Activated CD4-positive, alpha-beta T cell treated with anti-CD3 and anti-CD28 coated beads, Interleukin-2, Interleukin-6, amounts not matched to agents 100 ng/mL and 50 ng/mL, durations not matched to agents 16 hours and 8 hours (primary cell): Measurements from ENCODE around the gene VPS50.
"Not testable (repeated sequence)": the region's sequence is repeated elsewhere in the genome, so short reads cannot be mapped to it uniquely, and the experiment has no call there.

ENCODE experiments used
- DNase-seq: peaks from one replicate; pipeline ENCODE4 v3.0.0-alpha.2; 2020

Gene VPS50

GRCh38 chr7:93332172-93332571 is 100.0 kb downstream of the VPS50 start:
- DNase-seq, result no peak

DNA sequence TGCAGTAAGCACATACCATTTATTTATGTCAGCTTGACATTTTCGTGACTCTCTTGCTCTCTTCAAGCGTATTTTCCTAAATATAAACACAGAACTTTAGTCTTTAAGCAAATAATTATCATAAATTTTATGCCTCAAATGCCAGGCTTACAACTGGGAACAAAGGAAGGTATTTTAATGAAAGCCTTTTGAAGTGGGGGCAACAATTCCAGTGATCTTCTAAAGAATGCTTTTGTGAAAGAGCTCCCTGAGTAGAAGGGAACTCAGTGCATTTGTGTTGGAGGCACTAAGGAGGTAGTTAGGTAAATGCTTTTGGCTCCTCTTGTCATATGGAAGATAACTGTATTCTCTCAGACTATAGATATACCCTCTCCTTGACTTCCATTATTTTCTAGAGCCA is 104.9 kb downstream of the VPS50 start:
- no peak for DNase-seq

DNA sequence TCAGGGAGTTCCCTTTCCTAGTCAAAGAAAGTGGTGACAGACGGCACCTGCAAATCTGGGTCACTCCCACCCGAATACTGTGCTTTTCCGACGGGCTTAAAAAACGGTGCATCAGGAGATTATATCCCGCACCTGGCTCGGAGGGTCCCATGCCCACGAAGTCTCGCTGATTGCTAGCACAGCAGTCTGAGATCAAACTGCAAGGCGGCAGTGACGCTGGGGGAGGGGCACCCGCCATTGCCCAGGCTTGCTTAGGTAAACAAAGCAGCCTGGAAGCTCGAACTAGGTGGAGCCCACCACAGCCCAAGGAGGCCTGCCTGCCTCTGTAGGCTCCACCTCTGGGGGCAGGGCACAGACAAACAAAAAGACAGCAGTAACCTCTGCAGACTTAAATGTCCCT is 110.0 kb downstream of the VPS50 start:
- not testable (repeated sequence) for DNase-seq

DNA sequence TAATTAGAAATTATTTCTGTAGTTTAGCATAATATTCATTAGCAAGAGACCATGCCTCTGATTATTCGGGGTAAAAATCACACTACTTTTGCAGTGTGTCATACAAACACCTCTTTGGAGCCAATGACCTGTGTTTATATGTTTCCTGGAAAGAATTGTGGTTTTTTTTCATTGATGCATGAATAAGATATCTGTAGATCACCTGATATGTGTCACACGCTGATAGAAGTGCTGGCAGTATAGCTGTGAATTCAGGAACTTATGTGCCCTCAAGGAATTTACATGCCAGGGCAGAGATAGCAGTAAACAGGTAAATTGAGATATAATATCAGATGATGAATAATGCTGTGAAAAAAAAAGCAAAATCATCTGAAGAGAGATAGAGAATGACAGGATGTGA is 118.2 kb downstream of the VPS50 start:
- DNase-seq, result no peak

DNA sequence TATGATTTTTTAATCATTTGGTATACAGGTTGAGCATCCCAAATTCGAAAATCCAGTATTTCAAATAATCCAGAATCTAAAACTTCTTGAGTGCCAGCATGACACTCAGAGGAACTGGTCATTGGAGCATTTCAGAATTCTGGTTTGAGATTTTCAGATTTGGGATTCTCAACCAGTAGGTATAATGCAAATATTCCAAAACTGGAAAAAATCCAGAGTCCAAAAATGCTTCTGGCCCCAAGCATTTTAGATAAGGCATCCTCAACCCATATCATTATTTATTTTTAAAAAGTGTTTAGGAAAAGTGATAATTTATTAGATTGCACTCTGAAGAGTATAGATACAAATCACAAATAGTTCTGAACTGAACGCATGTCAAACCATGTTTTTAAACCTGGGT is 120.7 kb downstream of the VPS50 start:
- no peak for DNase-seq

- no peak for DNase-seq
These were observed 122.6 kb downstream of the VPS50 start for GRCh38 chr7:93354815-93355214.

GRCh38 chr7:93359520-93360198 is 127.5 kb downstream of the VPS50 start:
- no peak for DNase-seq

GRCh38 chr7:93361853-93362252 is 129.7 kb downstream of the VPS50 start:
- no peak for DNase-seq

- DNase-seq, result no peak
These were observed 132.6 kb downstream of the VPS50 start for GRCh38 chr7:93364806-93365205.

GRCh38 chr7:93365341-93365740 is 133.2 kb downstream of the VPS50 start:
- no peak for DNase-seq

GRCh38 chr7:93366816-93367215 is 134.7 kb downstream of the VPS50 start:
- no peak for DNase-seq

DNA sequence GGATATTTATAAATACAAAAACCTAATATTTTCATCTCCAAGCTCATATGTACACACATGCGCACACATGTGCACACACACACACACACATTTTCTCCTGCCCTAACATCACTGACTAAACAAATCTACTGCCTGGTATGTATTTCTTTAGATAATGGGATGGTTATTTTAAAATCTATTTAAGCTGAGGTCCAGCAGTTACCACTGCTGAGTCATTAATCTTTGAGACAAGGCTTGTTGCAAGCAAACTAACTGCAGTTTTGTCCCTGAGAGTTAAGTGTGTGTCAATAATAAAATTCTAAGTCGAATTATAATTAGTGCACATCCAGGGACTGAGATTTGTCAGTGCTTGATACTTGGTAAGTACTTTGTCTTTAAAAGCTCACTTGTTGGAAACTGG is 135.1 kb downstream of the VPS50 start:
- DNase-seq, result no peak

- DNase-seq, result not testable (repeated sequence)
These were observed 138.8 kb downstream of the VPS50 start for GRCh38 chr7:93370937-93371336.

DNA sequence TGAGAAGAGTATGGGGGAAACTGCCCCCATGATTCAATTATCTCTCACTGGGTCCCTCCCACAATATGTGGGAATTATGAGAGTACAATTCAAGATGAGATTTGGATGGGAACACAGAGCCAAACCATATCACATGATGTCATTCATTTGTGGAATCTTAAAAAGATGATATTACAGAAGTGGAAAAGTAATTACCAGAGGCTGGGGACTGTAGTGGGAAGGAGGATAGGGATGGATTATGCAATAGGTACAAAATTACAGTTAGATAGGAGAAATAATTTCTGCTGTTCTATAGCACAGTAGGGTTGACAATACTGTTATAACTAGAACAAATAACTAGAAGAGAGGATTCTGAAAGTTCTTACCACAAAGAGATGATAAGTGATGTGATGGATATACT is 141.4 kb downstream of the VPS50 start:
- DNase-seq, result no peak

DNA sequence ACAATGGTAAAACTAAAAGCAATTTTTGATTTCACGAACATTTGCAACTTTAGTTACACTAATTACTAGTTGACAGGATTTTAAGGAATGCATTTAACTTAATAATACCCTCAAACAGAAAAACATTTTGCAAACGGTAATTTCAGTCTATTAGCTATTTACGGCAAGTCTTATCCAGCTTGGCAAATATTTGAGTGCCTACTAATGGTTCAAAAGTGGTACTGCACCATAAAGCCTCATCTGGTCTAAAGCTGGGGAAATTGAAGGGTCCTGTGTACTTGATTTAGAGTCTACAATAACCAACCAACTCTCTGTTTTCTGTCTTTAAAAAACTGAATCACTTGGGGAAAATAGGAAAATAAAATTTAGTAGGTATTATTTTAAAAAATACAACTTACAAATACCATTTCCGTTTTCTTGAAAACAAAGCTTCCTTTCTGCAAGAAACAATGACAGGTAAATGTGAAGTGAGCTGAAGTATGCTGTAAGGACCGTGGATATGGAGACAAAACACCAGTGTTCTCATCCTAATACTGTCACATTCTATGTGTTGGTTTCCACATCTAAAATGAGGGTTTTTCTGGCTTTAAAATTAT is 142.3 kb downstream of the VPS50 start:
- peak; percentile 17 for DNase-seq

GRCh38 chr7:93375603-93376002 is 143.4 kb downstream of the VPS50 start:
- DNase-seq, result no peak

DNA sequence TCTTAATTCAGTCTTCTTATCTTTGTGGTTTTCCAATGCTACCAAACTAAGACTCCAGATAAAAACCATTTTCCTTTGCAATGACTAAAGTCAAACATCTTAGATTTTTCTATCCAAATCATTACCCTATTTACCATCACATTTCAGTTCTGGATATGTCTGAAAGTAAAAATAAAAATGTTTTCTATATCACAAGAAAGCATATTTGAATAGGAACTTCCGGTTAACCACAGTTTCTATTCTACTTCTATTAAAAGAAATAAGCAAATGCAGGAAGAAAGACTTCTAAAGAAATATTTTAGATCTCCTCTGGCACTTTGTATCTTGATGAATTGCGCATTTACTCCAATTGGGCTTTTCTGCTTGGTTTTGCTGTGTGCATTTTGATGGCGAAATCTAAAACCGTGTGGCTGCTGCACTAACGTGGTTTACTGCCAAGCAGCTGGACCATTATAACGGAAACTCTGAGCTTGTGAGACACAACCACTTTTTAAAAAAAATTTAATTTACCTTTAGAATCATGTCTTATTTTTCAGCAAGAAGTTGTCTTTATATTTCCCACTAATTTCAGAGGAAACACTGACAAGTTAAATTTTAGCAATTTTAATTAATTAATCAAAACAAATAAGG is 146.1 kb downstream of the VPS50 start:
- no peak for DNase-seq

DNA sequence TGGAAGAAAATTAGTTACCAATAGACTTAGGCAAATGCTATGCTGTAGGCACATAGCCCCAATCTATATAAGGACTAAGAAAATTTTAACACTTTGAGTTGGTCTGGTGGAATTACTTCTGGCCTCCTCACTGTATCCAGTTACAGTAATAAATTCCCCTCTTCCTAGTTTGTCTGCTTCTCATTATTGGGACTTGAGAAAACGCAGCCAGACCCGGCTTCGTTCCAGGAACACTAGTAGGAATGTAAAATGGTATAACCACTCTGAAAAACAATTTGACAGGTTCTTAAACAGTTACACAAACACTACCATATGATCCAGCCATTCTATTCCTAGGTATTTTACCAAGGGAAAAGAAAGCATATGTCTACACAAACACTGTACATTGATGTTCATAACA is 150.2 kb downstream of the VPS50 start:
- no peak for DNase-seq

DNA sequence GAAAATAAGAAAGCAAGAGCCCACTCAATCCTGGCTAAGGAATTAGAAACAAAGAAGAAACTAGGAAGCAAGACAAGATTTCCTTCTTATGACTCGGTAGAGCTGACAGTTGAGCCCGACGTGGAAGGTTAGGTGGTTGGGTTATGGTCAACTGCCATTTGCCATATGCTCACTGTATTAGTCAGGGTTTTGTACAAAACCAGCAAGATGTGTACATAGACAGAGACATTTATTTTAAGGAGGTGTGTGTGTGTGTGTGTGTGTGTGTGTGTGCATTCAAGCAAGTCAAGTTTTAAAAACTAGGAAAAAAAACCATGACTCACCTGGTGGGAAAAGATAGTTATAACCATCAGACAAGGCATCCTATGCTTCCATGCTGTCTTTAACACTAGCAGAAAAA is 158.5 kb downstream of the VPS50 start:
- DNase-seq, result no peak

DNA sequence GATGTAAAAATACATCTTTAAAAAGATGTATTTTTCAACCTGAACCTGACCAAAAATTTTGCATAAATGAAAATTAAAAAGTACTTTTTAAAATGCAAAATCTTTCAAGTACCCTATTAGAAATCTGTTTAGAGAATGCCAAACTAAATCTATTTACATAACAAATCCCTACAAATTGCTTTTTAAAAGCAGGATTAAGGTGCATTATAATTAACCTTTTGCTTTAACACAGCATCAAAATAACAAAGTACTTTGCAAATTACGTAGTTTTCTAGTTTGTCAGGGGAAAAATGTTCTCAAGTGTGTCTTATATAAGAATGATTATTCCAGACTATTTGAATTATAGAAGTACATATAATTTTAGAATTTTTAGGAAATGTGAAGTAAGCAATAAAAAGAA is 160.8 kb downstream of the VPS50 start:
- no peak for DNase-seq

GRCh38 chr7:93399642-93400041 is 167.5 kb downstream of the VPS50 start:
- DNase-seq, result no peak

GRCh38 chr7:93402944-93403343 is 170.8 kb downstream of the VPS50 start:
- DNase-seq, result no peak

- DNase-seq, result no peak
These were observed 175.1 kb downstream of the VPS50 start for GRCh38 chr7:93407239-93407638.

GRCh38 chr7:93409324-93409723 is 177.2 kb downstream of the VPS50 start:
- DNase-seq, result no peak
